Endothelial cell of umbilical vein (primary cell): ENCODE data around the gene ABCG4. TPM values are rescaled to one million over a fixed set of nuclear protein-coding genes. Genes with fewer than 3 reads are reported as not detected.

Experiments
- BruUV-seq: library from RNA; stranded (reverse); fragments of 400-500 nt; replicated peaks from 2 replicates; lab custom pipeline; 2021; lab: Mats Ljungman, UMichigan
- CTCF ChIA-PET: fragments of 300-600, 350-600 bp; sonication (Branson Sonifier 250); formaldehyde crosslinking; loops from one replicate; lab custom pipeline; 2021; ENCODE audit warnings: antibody characterized with exemption, inconsistent platforms; lab: Charles Lee
- POLR2A ChIA-PET: fragments of 300-600, 350-600 bp; sonication (Branson Sonifier 250); formaldehyde crosslinking; loops from one replicate; lab custom pipeline; 2021; ENCODE audit warnings: antibody characterized with exemption, inconsistent platforms; lab: Charles Lee
- DNase-seq: peaks from one replicate; pipeline ENCODE4 v3.0.0-alpha.2; 2011; ENCODE audit warnings: low read depth, low spot score
- FAIRE-seq: peaks from 2 replicates; lab custom pipeline; 2011; peaks lifted over from hg19 to GRCh38; lab: Jason Lieb, UNC
- H2AFZ ChIP-seq: 2 replicates; pipeline ENCODE4 v1.6.0; 2012; ENCODE audit warnings: low read depth, low read length, control low read depth, inconsistent platforms
- H3K27ac ChIP-seq: 2 replicates; pipeline ENCODE4 v1.5.1; 2011; ENCODE audit warnings: low read depth, mild to moderate bottlenecking, control low read depth, low read length, moderate library complexity; ENCODE audit not compliant: insufficient read depth
- H3K27me3 ChIP-seq, 2 experiments: 2 replicates each; pipeline versions ENCODE4 v1.6.0 to v1.6.1; 2011; ENCODE audit warnings: low read length in 2 of 2, mixed read lengths in 1 of 2; ENCODE audit not compliant: control insufficient read depth in 2 of 2, insufficient read depth in 2 of 2
- H3K36me3 ChIP-seq, 2 experiments: 2 replicates in 1 of 2; 3 replicates in 1 of 2; pipeline ENCODE4 v1.5.1; 2011; ENCODE audit warnings: low read length in 2 of 2, mild to moderate bottlenecking in 1 of 2, moderate library complexity in 1 of 2; ENCODE audit not compliant: control insufficient read depth in 2 of 2, insufficient read depth in 2 of 2; ENCODE audit errors: extremely low read depth in 1 of 2
- H3K4me1 ChIP-seq: 3 replicates; pipeline ENCODE4 v1.5.1; 2011; ENCODE audit warnings: mild to moderate bottlenecking, low read length; ENCODE audit not compliant: control insufficient read depth, insufficient read depth; ENCODE audit errors: extremely low read depth
- H3K4me2 ChIP-seq: 2 replicates; pipeline ENCODE4 v1.6.1; 2011; ENCODE audit warnings: low read length, control low read depth, mixed read lengths; ENCODE audit not compliant: insufficient read depth
- H3K4me3 ChIP-seq, 3 experiments: fragments of 200-600 bp in 1 of 3; sonication (generic), shearing (Covaris generic) in 1 of 3; replicated peaks in 1 of 3; 2 replicates each; pipeline ENCODE4 v1.5.1; 2011 to 2016; ENCODE audit warnings: control low read depth in 3 of 3, low read length in 3 of 3, mild to moderate bottlenecking in 2 of 3, inconsistent platforms in 1 of 3, low read depth in 1 of 3, moderate library complexity in 1 of 3; ENCODE audit not compliant: insufficient read depth in 1 of 3
- H3K79me2 ChIP-seq: 2 replicates; pipeline ENCODE4 v1.6.0; 2012; ENCODE audit warnings: low read length, inconsistent platforms; ENCODE audit not compliant: control insufficient read depth, insufficient read depth
- H3K9ac ChIP-seq: replicated peaks from 2 replicates; pipeline ENCODE3; 2011; ENCODE audit warnings: low read length, control low read depth; ENCODE audit not compliant: insufficient read depth; ENCODE audit errors: extremely low read depth
- H3K9me1 ChIP-seq: replicated peaks from 3 replicates; pipeline ENCODE4 v1.6.0; 2011; ENCODE audit warnings: mild to moderate bottlenecking, low read length; ENCODE audit not compliant: control insufficient read depth, insufficient read depth; ENCODE audit errors: extremely low read depth
- H3K9me3 ChIP-seq: replicated peaks from 2 replicates; pipeline ENCODE4 v1.5.1; 2012; ENCODE audit warnings: low read length, inconsistent platforms; ENCODE audit not compliant: control insufficient read depth, insufficient read depth
- H4K20me1 ChIP-seq: replicated peaks from 2 replicates; pipeline ENCODE3; 2011; ENCODE audit warnings: mild to moderate bottlenecking, low read length; ENCODE audit not compliant: control insufficient read depth, insufficient read depth; ENCODE audit errors: extremely low read depth
- CTCF ChIP-seq, 2 donors: IDR thresholded peaks; 1 replicate in 1 of 2; 2 replicates in 1 of 2; pipeline ENCODE4 v1.5.1; 2011; ENCODE audit warnings: low read length in 2 of 2, mild to moderate bottlenecking in 2 of 2, moderate library complexity in 2 of 2, control low read depth in 1 of 2, inconsistent platforms in 1 of 2, low read depth in 1 of 2; ENCODE audit not compliant: insufficient read depth in 1 of 2; ENCODE audit errors: extremely low read depth in 1 of 2
- EZH2 ChIP-seq: IDR thresholded peaks from 2 replicates; pipeline ENCODE4 v1.6.1; 2012; ENCODE audit warnings: borderline replicate concordance, low read depth, mild to moderate bottlenecking, moderate library complexity, low read length, inconsistent platforms; ENCODE audit not compliant: severe bottlenecking
- FOS ChIP-seq: IDR thresholded peaks from 2 replicates; pipeline ENCODE4 v1.6.1; 2011; ENCODE audit warnings: mild to moderate bottlenecking, low read length, moderate library complexity, borderline replicate concordance; ENCODE audit not compliant: insufficient read depth
- GATA2 ChIP-seq: IDR thresholded peaks from 2 replicates; pipeline ENCODE4 v1.7.0; 2011; ENCODE audit warnings: low read depth, mild to moderate bottlenecking, moderate library complexity, mixed read lengths, low read length; ENCODE audit not compliant: insufficient read length, insufficient read depth
- JUN ChIP-seq: IDR thresholded peaks from 2 replicates; pipeline ENCODE4 v1.6.1; 2011; ENCODE audit warnings: borderline replicate concordance, low read depth; ENCODE audit not compliant: insufficient read length, insufficient read depth
- MAX ChIP-seq: IDR thresholded peaks from 2 replicates; pipeline ENCODE4 v1.6.1; 2011; ENCODE audit not compliant: insufficient read depth, insufficient read length
- MYC ChIP-seq: IDR thresholded peaks from one replicate; pipeline ENCODE4 v1.6.1; 2011; ENCODE audit warnings: mild to moderate bottlenecking, low read depth, low read length
- POLR2A ChIP-seq: IDR thresholded peaks from 2 replicates; pipeline ENCODE4 v1.6.1; 2012; ENCODE audit warnings: low read depth, mild to moderate bottlenecking, control low read depth, low read length
- POLR2AphosphoS5 ChIP-seq: IDR thresholded peaks from 2 replicates; pipeline ENCODE4 v1.6.1; 2012; ENCODE audit warnings: low read depth, mild to moderate bottlenecking, control low read depth, low read length, moderate library complexity; ENCODE audit not compliant: insufficient read depth
- dilution Hi-C: fragments of 300-500 bp; cut with MboI; formaldehyde crosslinking; loops from one replicate; pipeline ENCODE4 v1.15.0; 2019; ENCODE audit warnings: low sequenced_read_pairs; ENCODE audit not compliant: extremely low pct_ligation_motif_present
- intact Hi-C: fragments of 100-400 bp; cut with micrococcal nuclease; formaldehyde crosslinking; loops from one replicate; pipeline ENCODE4 v1.10.0; 2022
- polyA plus RNA-seq, 4 experiments: library from polyadenylated mRNA; depleted of rRNA in 3 of 4; stranded (reverse) in 3 of 4; unstranded in 1 of 4; fragments of >200 nt; gene quantifications; 2 replicates each; pipeline versions ENCODE4 v1.2.1 to v1.2.3, GENCODE V29; 2011 to 2012; ENCODE audit warnings: missing spikeins in 1 of 4
- total RNA-seq: library from RNA; stranded (reverse); gene quantifications from 2 replicates; pipeline ENCODE4 v1.2.3, GENCODE V29; 2021

The ABCG4 gene
- total and polyA plus RNA-seq, 2 donors (not counting 3 experiments of a cell fraction or from before 2014, with no cell fraction given): 1.0 to 1.7 TPM

- no TSS peak for BruUV-seq
- Histone ChIP-seq H3K4me2 (no peak overlapping the region), H3K4me3 (no peak overlapping the region), H3K79me2 (no peaks in the 10 kb centered on the region), H3K27ac (no peak overlapping the region), H3K9ac (no peak overlapping the region), H3K9me1 (no peaks in the 10 kb centered on the region), H4K20me1 (no peaks in the 10 kb centered on the region), H3K9me3 (no peaks in the 10 kb centered on the region), H3K27me3 (no peaks in the 10 kb centered on the region), H2AFZ (no peak overlapping the region), H3K4me1 (no peaks in the 10 kb centered on the region), H3K36me3 (no peaks in the 10 kb centered on the region)
- dilution Hi-C loops: no loop called here
- no peak for TF ChIP-seq FOS
- TF ChIP-seq CTCF (IDR thresholded peaks at IDR 0.05; ENCODE audit: extremely low read depth in 1 of 2, insufficient read depth in 1 of 2, low read depth in 1 of 2, low read length in 2 of 2): no peak
- no peak for TF ChIP-seq JUN
- TF ChIP-seq POLR2A: no peak
- no peak for TF ChIP-seq MAX
- no peak for TF ChIP-seq POLR2AphosphoS5
- no peak for TF ChIP-seq EZH2
- no peak for TF ChIP-seq GATA2
- no peak for TF ChIP-seq MYC
- CTCF ChIA-PET: interaction anchor here (0.6 to 5.0 kb wide), 10 partner anchors 10 to 143 kb away, joined by 3 to 59 read pairs (median 6); partner anchors contain the start of genes DPAGT1 and NLRX1
- no peak for DNase-seq
- no peak for FAIRE-seq
- intact Hi-C loops: no loop called here
- POLR2A ChIA-PET: interaction anchor here (0.6 to 2.2 kb wide), 3 partner anchors 17 to 100 kb away, joined by 3 to 8 read pairs (median 4); a partner anchor contains a TSS
Observed at GRCh38 chr11:119194811-119195440, 46.1 kb downstream of the ABCG4 start.
